GM23248 (cell line): ENCODE measurements around the gene MALAT1. TPM values are rescaled to one million over a fixed set of nuclear protein-coding genes. Genes with fewer than 3 reads are reported as not detected.
A peak's percentile ranks its signal among the peaks of the same experiment; 100 is the strongest.
"Not testable (repeated sequence)": the region's sequence is repeated elsewhere in the genome, so short reads cannot be mapped to it uniquely, and the experiment has no call there.

ENCODE experiments used
- DNase-seq: peaks from one replicate; pipeline ENCODE4 v3.0.0-alpha.2; 2015
- H2AFZ ChIP-seq: fragments of 200-600 bp; sonication (generic); 2 replicates; pipeline ENCODE4 v1.6.1; 2016; ENCODE audit warnings: antibody characterized with exemption
- H3F3A ChIP-seq: fragments of 200-600 bp; sonication (generic); 2 replicates; pipeline ENCODE4 v1.6.1; 2016; ENCODE audit warnings: mild to moderate bottlenecking, antibody characterized with exemption, mixed run types; ENCODE audit not compliant: insufficient read depth
- H3K27ac ChIP-seq: fragments of 200-600 bp; sonication (generic); 2 replicates; pipeline ENCODE4 v1.5.1; 2016; ENCODE audit warnings: mild to moderate bottlenecking
- H3K27me3 ChIP-seq: fragments of 200-600 bp; sonication (generic); replicated peaks from 2 replicates; pipeline ENCODE4 v1.6.1; 2016; ENCODE audit warnings: mild to moderate bottlenecking; ENCODE audit not compliant: insufficient read depth
- H3K36me3 ChIP-seq: fragments of 200-600 bp; sonication (generic); 2 replicates; pipeline ENCODE4 v1.6.1; 2016; ENCODE audit warnings: low read depth, mild to moderate bottlenecking
- H3K4me1 ChIP-seq: fragments of 200-600 bp; sonication (generic); 2 replicates; pipeline ENCODE4 v1.6.1; 2016; ENCODE audit warnings: mild to moderate bottlenecking; ENCODE audit not compliant: insufficient read depth
- H3K4me2 ChIP-seq: fragments of 200-600 bp; sonication (generic); one replicate; pipeline ENCODE4 v1.6.1; 2016; ENCODE audit warnings: mild to moderate bottlenecking; ENCODE audit not compliant: unreplicated experiment
- H3K4me3 ChIP-seq: fragments of 200-600 bp; sonication (generic); 2 replicates; pipeline ENCODE4 v1.5.1; 2016; ENCODE audit warnings: mild to moderate bottlenecking
- H3K79me2 ChIP-seq: fragments of 200-600 bp; sonication (generic); 2 replicates; pipeline ENCODE4 v1.6.1; 2016; ENCODE audit warnings: mild to moderate bottlenecking; ENCODE audit not compliant: insufficient read depth
- H3K9ac ChIP-seq: fragments of 200-600 bp; sonication (generic); 2 replicates; pipeline ENCODE4 v1.6.1; 2016; ENCODE audit warnings: mild to moderate bottlenecking
- H3K9me2 ChIP-seq: fragments of 200-600 bp; sonication (generic); 2 replicates; pipeline ENCODE4 v1.6.1; 2016; ENCODE audit warnings: mixed run types, mild to moderate bottlenecking, moderate library complexity; ENCODE audit not compliant: insufficient read depth
- H3K9me3 ChIP-seq: fragments of 200-600 bp; sonication (generic); one replicate; pipeline ENCODE4 v1.6.1; 2017; ENCODE audit warnings: low read depth
- H4K20me1 ChIP-seq: fragments of 200-600 bp; sonication (generic); 2 replicates; pipeline ENCODE4 v1.6.0; 2016; ENCODE audit not compliant: insufficient read depth
- EZH2 ChIP-seq: fragments of 200-600 bp; sonication (generic); IDR thresholded peaks from 2 replicates; pipeline ENCODE4 v1.6.1; 2018; ENCODE audit warnings: antibody characterized with exemption, mild to moderate bottlenecking; ENCODE audit not compliant: insufficient read depth, poor library complexity, severe bottlenecking
- EZH2phosphoT487 ChIP-seq: fragments of 200-600 bp; sonication (generic); IDR thresholded peaks from 2 replicates; pipeline ENCODE4 v1.6.1; 2018; ENCODE audit warnings: antibody characterized with exemption, moderate library complexity, mild to moderate bottlenecking, low read depth; ENCODE audit not compliant: insufficient read depth
- WGBS, 2 experiments: methylation state at CpG; one replicate each; pipeline ENCODE4 v1.1.6; 2015 to 2017; ENCODE audit warnings: low lambda C conversion rate in 2 of 2, low coverage in 1 of 2; ENCODE audit errors: missing lambda C conversion rate in 2 of 2; 5-methylcytosine and 5-hydroxymethylcytosine counted together
- in situ Hi-C: fragments of 300-500 bp; cut with MboI; formaldehyde crosslinking; loops from 2 replicates; pipeline ENCODE4 v1.15.0; 2020
- polyA plus RNA-seq: library from polyadenylated mRNA; unstranded; fragments of >200 nt; fragmentation: Nextera tagmentation; extraction: Ambion mirVana; gene quantifications from 2 replicates; pipeline ENCODE4 v1.2.1, GENCODE V29; 2016
- total RNA-seq: library from RNA; depleted of rRNA; stranded (reverse); fragments of >200 nt; shearing (Covaris generic); gene quantifications from 2 replicates; pipeline ENCODE4 v1.2.3, GENCODE V29; 2014; rRNA removed

The MALAT1 gene
- 2,638 and 3,272 TPM in 2 replicates for total RNA-seq
- 7,376 and 13,207 TPM in 2 replicates for polyA plus RNA-seq

DNA sequence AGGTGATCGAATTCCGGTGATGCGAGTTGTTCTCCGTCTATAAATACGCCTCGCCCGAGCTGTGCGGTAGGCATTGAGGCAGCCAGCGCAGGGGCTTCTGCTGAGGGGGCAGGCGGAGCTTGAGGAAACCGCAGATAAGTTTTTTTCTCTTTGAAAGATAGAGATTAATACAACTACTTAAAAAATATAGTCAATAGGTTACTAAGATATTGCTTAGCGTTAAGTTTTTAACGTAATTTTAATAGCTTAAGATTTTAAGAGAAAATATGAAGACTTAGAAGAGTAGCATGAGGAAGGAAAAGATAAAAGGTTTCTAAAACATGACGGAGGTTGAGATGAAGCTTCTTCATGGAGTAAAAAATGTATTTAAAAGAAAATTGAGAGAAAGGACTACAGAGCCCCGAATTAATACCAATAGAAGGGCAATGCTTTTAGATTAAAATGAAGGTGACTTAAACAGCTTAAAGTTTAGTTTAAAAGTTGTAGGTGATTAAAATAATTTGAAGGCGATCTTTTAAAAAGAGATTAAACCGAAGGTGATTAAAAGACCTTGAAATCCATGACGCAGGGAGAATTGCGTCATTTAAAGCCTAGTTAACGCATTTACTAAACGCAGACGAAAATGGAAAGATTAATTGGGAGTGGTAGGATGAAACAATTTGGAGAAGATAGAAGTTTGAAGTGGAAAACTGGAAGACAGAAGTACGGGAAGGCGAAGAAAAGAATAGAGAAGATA, at the start of gene MALAT1:
Gene MALAT1 (plus strand): TSS at position 69 of the 736 bp plus-strand sequence.
- DNase-seq = peak; percentile 97
- Histone ChIP-seq H3F3A (peaks cover 90% of the 10 kb centered on the region), H3K36me3 (peaks cover 51% of the 10 kb centered on the region), H3K9me3 (no peaks in the 10 kb centered on the region), H3K4me2 (peak within 1 kb of the TSS; percentile 97), H3K9me2 (no peaks in the 10 kb centered on the region), H3K27me3 (no peaks in the 10 kb centered on the region), H3K9ac (peak within 1 kb of the TSS; percentile 100), H4K20me1 (peaks cover 45% of the 10 kb centered on the region), H3K4me1 (peaks cover 39% of the 10 kb centered on the region), H3K4me3 (peak within 1 kb of the TSS; percentile 98), H2AFZ (no peak within 1 kb of the TSS), H3K79me2 (peaks cover 95% of the 10 kb centered on the region), H3K27ac (peak within 1 kb of the TSS; percentile 100)
- WGBS, 2 experiments = 1% methylated on average over 24 of the region's 24 CpGs
- TF ChIP-seq EZH2phosphoT487 = peak; percentile 97
- TF ChIP-seq EZH2 = no peak
- in situ Hi-C loops = no loop called here

GRCh38 chr11:65451301-65451700, 47.5 kb upstream of the MALAT1 start:
- H3K27ac ChIP-seq, H2AFZ ChIP-seq, H4K20me1 ChIP-seq, H3K4me3 ChIP-seq, H3K9me3 ChIP-seq, H3K27me3 ChIP-seq, in situ Hi-C loops, H3K9me2 ChIP-seq, H3K9ac ChIP-seq, DNase-seq, H3K4me2 ChIP-seq, H3K36me3 ChIP-seq: not testable (repeated sequence)
- 79% methylated on average over 13 of the region's 30 CpGs; no CpG with 5 or more reads in 1 of the 2 experiments for WGBS, 2 experiments
- Histone ChIP-seq H3K79me2 (peaks cover 55% of the 10 kb centered on the region), H3K4me1 (peaks cover 60% of the 10 kb centered on the region), H3F3A (peaks cover 66% of the 10 kb centered on the region)

GRCh38 chr11:65452259-65452658, 46.6 kb upstream of the MALAT1 start:
- DNase-seq, H3K27me3 ChIP-seq, H2AFZ ChIP-seq, H3K9me3 ChIP-seq, in situ Hi-C loops, H3K36me3 ChIP-seq, H4K20me1 ChIP-seq, H3K9me2 ChIP-seq: not testable (repeated sequence)
- Histone ChIP-seq H3K4me3 (peak overlapping the region; percentile 8; the same call in 1 of the 2 replicates), H3K4me2 (peak overlapping the region; percentile 54), H3K27ac (peak overlapping the region; percentile 96), H3K9ac (peak overlapping the region; percentile 93), H3F3A (peaks cover 62% of the 10 kb centered on the region), H3K79me2 (peaks cover 55% of the 10 kb centered on the region), H3K4me1 (peaks cover 61% of the 10 kb centered on the region)
- WGBS, 2 experiments = 6 to 24% methylated on average over 3 of the region's 3 CpGs

DNA sequence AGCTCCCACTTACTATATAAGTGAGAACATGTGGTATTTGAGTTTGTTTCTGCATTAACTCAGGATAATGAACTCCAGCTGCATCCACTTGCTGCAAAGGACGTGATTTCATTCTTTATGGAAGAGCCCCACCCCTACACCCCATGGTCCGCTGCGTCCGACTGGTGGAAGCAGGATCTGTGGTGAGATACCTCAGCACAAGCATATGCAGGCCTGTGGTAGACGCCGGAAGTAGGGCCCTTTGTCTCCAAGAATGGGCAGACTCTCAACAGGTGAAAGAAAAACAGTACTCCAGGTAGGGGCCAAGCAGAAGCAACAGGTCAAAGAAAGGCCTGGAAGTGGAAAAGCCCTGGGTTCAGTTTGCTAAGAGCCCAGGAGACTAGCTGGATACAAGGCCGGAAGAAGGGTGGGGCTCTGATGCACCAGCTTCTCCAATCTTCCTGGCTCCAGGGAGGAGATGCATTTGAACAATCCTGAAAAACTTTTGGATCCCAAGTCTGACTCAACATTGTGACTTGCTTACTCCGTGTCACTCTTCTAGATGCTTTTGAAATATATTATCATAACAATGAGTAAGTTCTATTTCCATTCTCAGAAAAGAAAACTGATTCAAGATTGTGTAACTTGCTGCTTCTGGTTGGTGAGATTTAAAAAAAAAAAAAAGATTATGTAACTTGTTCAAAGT, 45.9 kb upstream of the MALAT1 start:
- Histone ChIP-seq H3K9me3 (no peaks in the 10 kb centered on the region), H3K27ac (peak overlapping the region; percentile 96), H2AFZ (no peak overlapping the region), H3K27me3 (no peaks in the 10 kb centered on the region), H3K9ac (peak overlapping the region; percentile 93), H3K9me2 (no peaks in the 10 kb centered on the region), H3K4me1 (peaks cover 56% of the 10 kb centered on the region), H3K4me2 (peak overlapping the region; percentile 96), H3F3A (peaks cover 56% of the 10 kb centered on the region), H3K79me2 (peaks cover 55% of the 10 kb centered on the region), H3K36me3 (no peaks in the 10 kb centered on the region), H4K20me1 (no peaks in the 10 kb centered on the region), H3K4me3 (peak overlapping the region; percentile 8; the same call in 1 of the 2 replicates)
- DNase-seq = peak; percentile 96
- TF ChIP-seq EZH2phosphoT487 = no peak
- no peak for TF ChIP-seq EZH2
- 2 to 6% methylated on average over 8 of the region's 8 CpGs for WGBS, 2 experiments
- in situ Hi-C loops = no loop called here
